Measurements from ENCODE around the gene FAM171A1. TPM values are rescaled to one million over a fixed set of nuclear protein-coding genes. Genes with fewer than 3 reads are reported as not detected.

The FAM171A1 gene
- total and polyA plus RNA-seq, 2 donors (not counting 3 experiments of a cell fraction or from before 2014, with no cell fraction given): 56.3 to 75.8 TPM

DNA sequence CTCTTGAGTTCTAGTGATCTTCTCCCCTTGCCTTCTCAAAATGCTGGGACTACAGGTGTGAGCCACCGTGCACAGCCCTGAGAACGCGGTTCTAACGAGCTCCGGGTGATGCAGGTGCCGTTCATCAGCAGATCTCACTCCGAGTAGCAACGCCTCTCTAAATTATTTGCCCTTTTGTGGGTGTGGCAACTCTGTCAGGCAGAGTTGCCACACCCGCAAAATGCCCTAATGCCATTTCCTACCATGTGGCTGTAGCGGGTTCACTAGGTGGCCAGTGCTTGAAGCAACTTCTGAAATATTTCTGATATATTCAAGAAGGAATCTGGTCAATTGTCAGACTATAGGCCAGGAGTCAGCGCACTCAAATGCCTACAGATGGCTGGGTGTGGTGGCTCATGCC, 139.7 kb downstream of the FAM171A1 start:
- Histone ChIP-seq H3K9me3 (replicated peaks; ENCODE audit: control insufficient read depth, insufficient read depth, low read length) (no peaks in the 10 kb centered on the region), H3K36me3 (ENCODE audit: control insufficient read depth in 2 of 2, extremely low read depth in 1 of 2, insufficient read depth in 2 of 2, low read length in 2 of 2) (no peaks in the 10 kb centered on the region), H3K9ac (replicated peaks; ENCODE audit: extremely low read depth, insufficient read depth, low read length) (no peak overlapping the region), H4K20me1 (replicated peaks; ENCODE audit: control insufficient read depth, extremely low read depth, insufficient read depth, low read length) (no peaks in the 10 kb centered on the region), H3K4me2 (ENCODE audit: insufficient read depth, low read length) (no peak overlapping the region), H3K4me1 (ENCODE audit: control insufficient read depth, extremely low read depth, insufficient read depth, low read length) (no peaks in the 10 kb centered on the region), H3K9me1 (replicated peaks; ENCODE audit: control insufficient read depth, extremely low read depth, insufficient read depth, low read length) (no peaks in the 10 kb centered on the region), H3K79me2 (ENCODE audit: control insufficient read depth, insufficient read depth, low read length) (peaks cover 14% of the 10 kb centered on the region), H3K4me3 (replicated peaks in 1 of 3; ENCODE audit: insufficient read depth in 1 of 3, low read depth in 1 of 3, low read length in 3 of 3) (no peak overlapping the region), H2AFZ (ENCODE audit: low read depth, low read length) (no peak overlapping the region), H3K27me3 (ENCODE audit: control insufficient read depth in 2 of 2, insufficient read depth in 2 of 2, low read length in 2 of 2) (no peaks in the 10 kb centered on the region), H3K27ac (ENCODE audit: insufficient read depth, low read depth, low read length) (no peak overlapping the region)
- no peak for TF ChIP-seq FOS (IDR thresholded peaks at IDR 0.05; ENCODE audit: borderline replicate concordance, insufficient read depth, low read length)
- TF ChIP-seq, protein P1, sequence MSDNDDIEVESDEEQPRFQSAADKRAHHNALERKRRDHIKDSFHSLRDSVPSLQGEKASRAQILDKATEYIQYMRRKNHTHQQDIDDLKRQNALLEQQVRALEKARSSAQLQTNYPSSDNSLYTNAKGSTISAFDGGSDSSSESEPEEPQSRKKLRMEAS (IDR thresholded peaks at IDR 0.05; ENCODE audit: insufficient read depth, insufficient read length): no peak
- TF ChIP-seq MYC (IDR thresholded peaks at IDR 0.05; ENCODE audit: low read depth, low read length): no peak
- TF ChIP-seq JUN (IDR thresholded peaks at IDR 0.05; ENCODE audit: borderline replicate concordance, insufficient read depth, insufficient read length, low read depth): no peak
- TF ChIP-seq EZH2 (IDR thresholded peaks at IDR 0.05; ENCODE audit: borderline replicate concordance, low read depth, low read length, severe bottlenecking): no peak
- TF ChIP-seq, protein P2, sequence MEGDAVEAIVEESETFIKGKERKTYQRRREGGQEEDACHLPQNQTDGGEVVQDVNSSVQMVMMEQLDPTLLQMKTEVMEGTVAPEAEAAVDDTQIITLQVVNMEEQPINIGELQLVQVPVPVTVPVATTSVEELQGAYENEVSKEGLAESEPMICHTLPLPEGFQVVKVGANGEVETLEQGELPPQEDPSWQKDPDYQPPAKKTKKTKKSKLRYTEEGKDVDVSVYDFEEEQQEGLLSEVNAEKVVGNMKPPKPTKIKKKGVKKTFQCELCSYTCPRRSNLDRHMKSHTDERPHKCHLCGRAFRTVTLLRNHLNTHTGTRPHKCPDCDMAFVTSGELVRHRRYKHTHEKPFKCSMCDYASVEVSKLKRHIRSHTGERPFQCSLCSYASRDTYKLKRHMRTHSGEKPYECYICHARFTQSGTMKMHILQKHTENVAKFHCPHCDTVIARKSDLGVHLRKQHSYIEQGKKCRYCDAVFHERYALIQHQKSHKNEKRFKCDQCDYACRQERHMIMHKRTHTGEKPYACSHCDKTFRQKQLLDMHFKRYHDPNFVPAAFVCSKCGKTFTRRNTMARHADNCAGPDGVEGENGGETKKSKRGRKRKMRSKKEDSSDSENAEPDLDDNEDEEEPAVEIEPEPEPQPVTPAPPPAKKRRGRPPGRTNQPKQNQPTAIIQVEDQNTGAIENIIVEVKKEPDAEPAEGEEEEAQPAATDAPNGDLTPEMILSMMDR (IDR thresholded peaks at IDR 0.05; ENCODE audit: extremely low read depth in 1 of 2, insufficient read depth in 1 of 2, low read depth in 1 of 2, low read length in 2 of 2): no peak
- TF ChIP-seq GATA2 (IDR thresholded peaks at IDR 0.05; ENCODE audit: insufficient read depth, insufficient read length, low read depth, low read length): no peak
- no peak for TF ChIP-seq POLR2AphosphoS5 (IDR thresholded peaks at IDR 0.05; ENCODE audit: insufficient read depth, low read depth, low read length)
- TF ChIP-seq POLR2A (IDR thresholded peaks at IDR 0.05; ENCODE audit: low read depth, low read length): no peak
- dilution Hi-C loops (cut with MboI; ENCODE audit: extremely low pct_ligation_motif_present, low sequenced_read_pairs): no loop called here
- ChIA-PET CTCF (no interaction called here), POLR2A (no interaction called here)
- intact Hi-C loops (cut with micrococcal nuclease): no loop called here
- DNase-seq (ENCODE audit: low read depth, low spot score): no peak
- no peak for FAIRE-seq
- no TSS peak for BruUV-seq (replicated peaks)

Data from endothelial cell of umbilical vein (primary cell).